WTC11 (cell line): ENCODE results near the gene SH3D19. TPM values are rescaled to one million over a fixed set of nuclear protein-coding genes. Genes with fewer than 3 reads are reported as not detected.

ENCODE experiments used
- ATAC-seq: fragments of 200-7000 bp; cut with Tn5 transposase; 2 replicates; pipeline ENCODE4 v1.10.0; 2021; ENCODE audit warnings: mild to moderate bottlenecking, moderate library complexity
- CTCF ChIA-PET: fragments of 300-600 bp; sonication (Branson Sonifier 250); formaldehyde crosslinking; loops from one replicate; lab custom pipeline; 2021; ENCODE audit warnings: antibody characterized with exemption; lab: Charles Lee
- POLR2A ChIA-PET: fragments of 350-600 bp; sonication (Branson Sonifier 250); formaldehyde crosslinking; loops from one replicate; lab custom pipeline; 2021; ENCODE audit warnings: antibody characterized with exemption; lab: Charles Lee
- DNase-seq: peaks from one replicate; pipeline ENCODE4 v3.0.0; 2021; ENCODE audit warnings: low spot score
- H3K27ac Mint-ChIP-seq: 2 replicates; pipeline ENCODE4 v1.8.0; 2021; ENCODE audit warnings: mixed read lengths
- H3K27me3 Mint-ChIP-seq: 2 replicates; pipeline ENCODE4 v1.8.0; 2021; ENCODE audit warnings: low read depth, mild to moderate bottlenecking, moderate library complexity, mixed read lengths
- H3K36me3 Mint-ChIP-seq: 2 replicates; pipeline ENCODE4 v1.8.0; 2021; ENCODE audit warnings: mixed read lengths
- H3K4me1 Mint-ChIP-seq: 2 replicates; pipeline ENCODE4 v1.8.0; 2022; ENCODE audit warnings: mixed read lengths
- H3K4me3 Mint-ChIP-seq: 2 replicates; pipeline ENCODE4 v1.8.0; 2021; ENCODE audit warnings: mild to moderate bottlenecking, moderate library complexity, mixed read lengths
- H3K9me3 Mint-ChIP-seq: 2 replicates; pipeline ENCODE4 v1.8.0; 2021; ENCODE audit warnings: mixed read lengths
- AFF4 ChIP-seq: sonication (generic); formaldehyde crosslinking; IDR thresholded peaks from 2 replicates; pipeline ENCODE4 v1.8.1; 2023; ENCODE audit warnings: mild to moderate bottlenecking, missing genetic modification reagents, borderline replicate concordance
- AR ChIP-seq: fragments of 250-450 bp; sonication (Bioruptor Pico); IDR thresholded peaks from 2 replicates; pipeline ENCODE4 v1.9.0; 2021; ENCODE audit warnings: mild to moderate bottlenecking
- ATF1 ChIP-seq: sonication (generic); formaldehyde crosslinking; IDR thresholded peaks from 2 replicates; pipeline ENCODE4 v1.8.1; 2023; ENCODE audit warnings: mild to moderate bottlenecking, moderate library complexity, missing genetic modification reagents
- CBFB ChIP-seq: sonication (generic); formaldehyde crosslinking; IDR thresholded peaks from 2 replicates; pipeline ENCODE4 v1.8.1; 2022; ENCODE audit warnings: mild to moderate bottlenecking, low read depth, missing genetic modification reagents
- GRHL2 ChIP-seq: fragments of 250-450 bp; sonication (Bioruptor Pico); IDR thresholded peaks from 2 replicates; pipeline ENCODE4 v1.8.0; 2022; ENCODE audit warnings: mild to moderate bottlenecking, moderate library complexity; ENCODE audit not compliant: insufficient replicate concordance, severe bottlenecking
- MXD4 ChIP-seq: fragments of 250-450 bp; sonication (Bioruptor Pico); IDR thresholded peaks from 2 replicates; pipeline ENCODE4 v1.8.0; 2021; ENCODE audit warnings: mild to moderate bottlenecking, moderate library complexity, borderline replicate concordance
- NFE2L1 ChIP-seq: sonication (generic); formaldehyde crosslinking; IDR thresholded peaks from 2 replicates; pipeline ENCODE4 v1.8.1; 2023; ENCODE audit warnings: missing genetic modification reagents
- RORB ChIP-seq: fragments of 250-450 bp; sonication (Bioruptor Pico); IDR thresholded peaks from 2 replicates; pipeline ENCODE4 v1.9.0; 2021; ENCODE audit warnings: mild to moderate bottlenecking
- TCF7 ChIP-seq: sonication (generic); formaldehyde crosslinking; IDR thresholded peaks from 2 replicates; pipeline ENCODE4 v1.8.0; 2022; ENCODE audit warnings: mild to moderate bottlenecking, low read depth, missing genetic modification reagents, moderate library complexity
- TEAD1 ChIP-seq: sonication (generic); formaldehyde crosslinking; IDR thresholded peaks from 2 replicates; pipeline ENCODE4 v1.8.0; 2022; ENCODE audit warnings: mild to moderate bottlenecking, missing genetic modification reagents
- USF1 ChIP-seq: sonication (generic); formaldehyde crosslinking; IDR thresholded peaks from 2 replicates; pipeline ENCODE4 v1.8.0; 2022; ENCODE audit warnings: mild to moderate bottlenecking, missing genetic modification reagents
- ZBTB21 ChIP-seq: sonication (generic); formaldehyde crosslinking; IDR thresholded peaks from 2 replicates; pipeline ENCODE4 v1.8.1; 2023; ENCODE audit warnings: mild to moderate bottlenecking, missing genetic modification reagents, borderline replicate concordance
- ZNF232 ChIP-seq: sonication (generic); formaldehyde crosslinking; IDR thresholded peaks from 2 replicates; pipeline ENCODE4 v1.8.0; 2022; ENCODE audit warnings: mild to moderate bottlenecking, missing genetic modification reagents
- ZNF396 ChIP-seq: fragments of 250-450 bp; sonication (Bioruptor Pico); IDR thresholded peaks from 2 replicates; pipeline ENCODE4 v1.8.0; 2021; ENCODE audit warnings: mild to moderate bottlenecking, moderate library complexity, borderline replicate concordance
- ZNF425 ChIP-seq: fragments of 250-450 bp; sonication (Bioruptor Pico); conservative IDR thresholded peaks from 2 replicates; pipeline ENCODE4 v1.9.0; 2021; ENCODE audit warnings: mild to moderate bottlenecking
- ZNF512 ChIP-seq: sonication (generic); formaldehyde crosslinking; IDR thresholded peaks from 2 replicates; pipeline ENCODE4 v1.8.1; 2022; ENCODE audit warnings: missing genetic modification reagents, borderline replicate concordance
- ZNF671 ChIP-seq: fragments of 250-450 bp; sonication (Bioruptor Pico); IDR thresholded peaks from 2 replicates; pipeline ENCODE4 v1.8.0; 2021; ENCODE audit warnings: mild to moderate bottlenecking
- total RNA-seq: library from RNA; stranded (reverse); gene quantifications from 3 replicates; pipeline ENCODE4 v1.2.3, GENCODE V29; 2021

SH3D19 gene
- total RNA-seq, 1 experiment from 2014 or later: 41.6 TPM

- TF ChIP-seq ZBTB21: no peak
- TF ChIP-seq ZNF512 (CRISPR knock-in tag): no peak
- TF ChIP-seq TEAD1 (CRISPR knock-in tag): no peak
- no peak for TF ChIP-seq USF1
- no peak for TF ChIP-seq GRHL2 (CRISPR knock-in tag)
- no peak for TF ChIP-seq NFE2L1
Measured at GRCh38 chr4:151174784-151175183, 150.6 kb downstream of the SH3D19 start (continued).

- Mint-ChIP-seq H3K4me3 (no peak overlapping the region), H3K27ac (no peak overlapping the region), H3K27me3 (no peaks in the 10 kb centered on the region), H3K4me1 (peaks cover 26% of the 10 kb centered on the region), H3K36me3 (peaks cover 30% of the 10 kb centered on the region), H3K9me3 (no peaks in the 10 kb centered on the region)
- DNase-seq (no peak), ATAC-seq (no peak)
- CTCF ChIA-PET: no interaction called here
- TF ChIP-seq ZNF671 (CRISPR knock-in tag) (no peak), TCF7 (CRISPR knock-in tag) (no peak), MXD4 (no peak), ATF1 (no peak)
- POLR2A ChIA-PET: no interaction called here
Measured at GRCh38 chr4:151173871-151174270, 151.5 kb downstream of the SH3D19 start.

GRCh38 chr4:151169900-151170299 is 155.5 kb downstream of the SH3D19 start:
- DNase-seq: no peak
- H3K4me3 Mint-ChIP-seq: no peak overlapping the region
- ATAC-seq: no peak
- TF ChIP-seq ZNF425 (CRISPR knock-in tag): no peak
- no peak for TF ChIP-seq RORB (CRISPR knock-in tag)
- TF ChIP-seq ZNF232 (CRISPR knock-in tag): no peak
- no peak for TF ChIP-seq ZNF396 (CRISPR knock-in tag)
- TF ChIP-seq AR: no peak
- no peak for TF ChIP-seq AFF4 (CRISPR knock-in tag)
- no peak for TF ChIP-seq CBFB (CRISPR knock-in tag)
- TF ChIP-seq, all 79 proteins: peak for 0
- H3K36me3 Mint-ChIP-seq: peaks cover 38% of the 10 kb centered on the region
- no peaks in the 10 kb centered on the region for H3K27me3 Mint-ChIP-seq
- H3K4me1 Mint-ChIP-seq: peaks cover 47% of the 10 kb centered on the region
- H3K27ac Mint-ChIP-seq: peak overlapping the region; percentile 78
- H3K9me3 Mint-ChIP-seq: peaks cover 7% of the 10 kb centered on the region
- ChIA-PET POLR2A (no interaction called here), CTCF (no interaction called here)
